SK-N-SH treated with all-trans-retinoic acid at 6 μM for 48 hours (cell line): Measurements from ENCODE around the gene MLIP.

Experiments
- ATAC-seq: fragments of 200-7000 bp; cut with Tn5 transposase; 3 replicates; pipeline ENCODE4 v1.9.1; 2020; ENCODE audit warnings: mild to moderate bottlenecking, moderate library complexity
- ARNTL ChIP-seq: fragments of 450-650 bp; formaldehyde crosslinking; IDR thresholded peaks from 2 replicates; pipeline ENCODE4 v1.5.0; 2020; ENCODE audit warnings: low read depth, mild to moderate bottlenecking, moderate library complexity, borderline replicate concordance
- BACH2 ChIP-seq: fragments of 250-450 bp; sonication (Bioruptor Pico); IDR thresholded peaks from 2 replicates; pipeline ENCODE4 v1.9.0; 2021; ENCODE audit warnings: mild to moderate bottlenecking, borderline replicate concordance
- CREB5 ChIP-seq: fragments of 250-450 bp; sonication (Bioruptor Pico); IDR thresholded peaks from 2 replicates; pipeline ENCODE4 v1.5.1; 2020; ENCODE audit warnings: low read depth, mild to moderate bottlenecking, moderate library complexity
- CSDC2 ChIP-seq: fragments of 250-450 bp; sonication (Bioruptor Pico); IDR thresholded peaks from 2 replicates; pipeline ENCODE4 v1.5.0; 2020; ENCODE audit warnings: mild to moderate bottlenecking, moderate library complexity
- CSRNP3 ChIP-seq: fragments of 250-450 bp; sonication (Bioruptor Pico); IDR thresholded peaks from 2 replicates; pipeline ENCODE4 v1.5.1; 2021; ENCODE audit warnings: mild to moderate bottlenecking, moderate library complexity
- ESRRG ChIP-seq: fragments of 250-450 bp; sonication (Bioruptor Pico); IDR thresholded peaks from 2 replicates; pipeline ENCODE4 v1.6.1; 2021; ENCODE audit warnings: mild to moderate bottlenecking
- GLIS3 ChIP-seq: fragments of 250-450 bp; sonication (Bioruptor Pico); IDR thresholded peaks from 2 replicates; pipeline ENCODE4 v1.5.0; 2020; ENCODE audit warnings: mild to moderate bottlenecking, moderate library complexity
- ISL1 ChIP-seq: fragments of 250-450 bp; sonication (Bioruptor Pico); IDR thresholded peaks from 2 replicates; pipeline ENCODE4 v2.1.2; 2022; ENCODE audit warnings: mild to moderate bottlenecking, moderate library complexity
- OSR1 ChIP-seq: fragments of 250-450 bp; sonication (Bioruptor Pico); IDR thresholded peaks from 2 replicates; pipeline ENCODE4 v1.8.0; 2022; ENCODE audit warnings: moderate library complexity, mild to moderate bottlenecking, inconsistent platforms
- PATZ1 ChIP-seq: fragments of 250-450 bp; sonication (Bioruptor Pico); IDR thresholded peaks from 2 replicates; pipeline ENCODE4 v1.8.0; 2020; ENCODE audit warnings: mild to moderate bottlenecking, moderate library complexity, borderline replicate concordance
- POU6F1 ChIP-seq: fragments of 250-450 bp; sonication (Bioruptor Pico); IDR thresholded peaks from 2 replicates; pipeline ENCODE4 v1.8.0; 2021; ENCODE audit warnings: low read depth, mild to moderate bottlenecking, moderate library complexity, borderline replicate concordance
- RARB ChIP-seq: fragments of 250-450 bp; sonication (Bioruptor Pico); IDR thresholded peaks from 2 replicates; pipeline ENCODE4 v1.8.0; 2021; ENCODE audit warnings: mild to moderate bottlenecking, moderate library complexity
- SNAI2 ChIP-seq: fragments of 250-450 bp; sonication (Bioruptor Pico); IDR thresholded peaks from 2 replicates; pipeline ENCODE4 v1.5.0; 2020; ENCODE audit warnings: mild to moderate bottlenecking, moderate library complexity
- TCF4 ChIP-seq: fragments of 250-450 bp; sonication (Bioruptor Pico); IDR thresholded peaks from 2 replicates; pipeline ENCODE4 v1.8.0; 2021; ENCODE audit warnings: mild to moderate bottlenecking, moderate library complexity, borderline replicate concordance
- TSHZ2 ChIP-seq: fragments of 250-450 bp; sonication (Bioruptor Pico); IDR thresholded peaks from 2 replicates; pipeline ENCODE4 v1.5.0; 2020; ENCODE audit warnings: mild to moderate bottlenecking, moderate library complexity
- ZC3H10 ChIP-seq: fragments of 250-450 bp; sonication (Bioruptor Pico); IDR thresholded peaks from 2 replicates; pipeline ENCODE4 v1.5.1; 2021; ENCODE audit warnings: mild to moderate bottlenecking, moderate library complexity
- ZFP3 ChIP-seq: fragments of 250-450 bp; sonication (Bioruptor Pico); IDR thresholded peaks from 2 replicates; pipeline ENCODE4 v1.5.0; 2020; ENCODE audit warnings: mild to moderate bottlenecking, moderate library complexity
- ZFP30 ChIP-seq: fragments of 450-650 bp; formaldehyde crosslinking; IDR thresholded peaks from 2 replicates; pipeline ENCODE4 v1.5.0; 2022; ENCODE audit warnings: mild to moderate bottlenecking, moderate library complexity
- ZNF565 ChIP-seq: fragments of 450-650 bp; formaldehyde crosslinking; conservative IDR thresholded peaks from 2 replicates; pipeline ENCODE4 v1.5.0; 2020; ENCODE audit warnings: low read depth, mild to moderate bottlenecking, moderate library complexity
- ZNF70 ChIP-seq: fragments of 450-650 bp; formaldehyde crosslinking; IDR thresholded peaks from 2 replicates; pipeline ENCODE4 v1.5.0; 2020; ENCODE audit warnings: mild to moderate bottlenecking, moderate library complexity
- ZNF8 ChIP-seq: fragments of 450-650 bp; formaldehyde crosslinking; IDR thresholded peaks from 2 replicates; pipeline ENCODE4 v1.5.0; 2020; ENCODE audit warnings: mild to moderate bottlenecking, moderate library complexity

The MLIP gene

GRCh38 chr6:54232703-54233102 lies 121.5 kb downstream of the MLIP start (continued):
- no peak for TF ChIP-seq CSRNP3 (CRISPR knock-in tag)

GRCh38 chr6:54234539-54234938 lies 123.3 kb downstream of the MLIP start:
- TF ChIP-seq OSR1 (CRISPR knock-in tag) (no peak), ZNF70 (CRISPR knock-in tag) (no peak), ISL1 (CRISPR knock-in tag) (no peak), ARNTL (CRISPR knock-in tag) (no peak), BACH2 (no peak), PATZ1 (no peak), SNAI2 (CRISPR knock-in tag) (no peak), ZNF565 (no peak)
- ATAC-seq: no peak

GRCh38 chr6:54236984-54237383 lies 125.7 kb downstream of the MLIP start:
- ATAC-seq: no peak
- TF ChIP-seq OSR1 (CRISPR knock-in tag): no peak
- no peak for TF ChIP-seq GLIS3
- TF ChIP-seq RARB: no peak
- no peak for TF ChIP-seq ZC3H10 (CRISPR knock-in tag)
- TF ChIP-seq ISL1 (CRISPR knock-in tag): no peak
- no peak for TF ChIP-seq ZFP30 (CRISPR knock-in tag)
- TF ChIP-seq CREB5 (CRISPR knock-in tag): no peak

- peak; percentile 96 for ATAC-seq
Observed at GRCh38 chr6:54238396-54238795, 127.2 kb downstream of the MLIP start.

More at GRCh38 chr6:54238396-54238795, 127.2 kb downstream of the MLIP start:
- no peak for TF ChIP-seq TCF4
- no peak for TF ChIP-seq ZFP30 (CRISPR knock-in tag)
- no peak for TF ChIP-seq ARNTL (CRISPR knock-in tag)
- no peak for TF ChIP-seq CSDC2 (CRISPR knock-in tag)
- TF ChIP-seq ZNF8 (CRISPR knock-in tag): no peak
- no peak for TF ChIP-seq CSRNP3 (CRISPR knock-in tag)
- no peak for TF ChIP-seq ZNF565
- no peak for TF ChIP-seq RARB
- TF ChIP-seq SNAI2 (CRISPR knock-in tag): no peak
- no peak for TF ChIP-seq PATZ1
- TF ChIP-seq ISL1 (CRISPR knock-in tag): no peak
- TF ChIP-seq ESRRG: no peak
- TF ChIP-seq TSHZ2: no peak
- no peak for TF ChIP-seq ZC3H10 (CRISPR knock-in tag)
- no peak for TF ChIP-seq POU6F1
- no peak for TF ChIP-seq BACH2
- no peak for TF ChIP-seq ZFP3 (CRISPR knock-in tag)
- TF ChIP-seq ZNF70 (CRISPR knock-in tag): no peak
- no peak for TF ChIP-seq OSR1 (CRISPR knock-in tag)
